GM23248 (cell line): ENCODE data around the gene JPH2. TPM values are rescaled to one million over a fixed set of nuclear protein-coding genes. Genes with fewer than 3 reads are reported as not detected.

Experiments used
- DNase-seq: peaks from one replicate; pipeline ENCODE4 v3.0.0-alpha.2; 2015
- H2AFZ ChIP-seq: fragments of 200-600 bp; sonication (generic); 2 replicates; pipeline ENCODE4 v1.6.1; 2016; ENCODE audit warnings: antibody characterized with exemption
- H3F3A ChIP-seq: fragments of 200-600 bp; sonication (generic); 2 replicates; pipeline ENCODE4 v1.6.1; 2016; ENCODE audit warnings: mild to moderate bottlenecking, antibody characterized with exemption, mixed run types; ENCODE audit not compliant: insufficient read depth
- H3K27ac ChIP-seq: fragments of 200-600 bp; sonication (generic); 2 replicates; pipeline ENCODE4 v1.5.1; 2016; ENCODE audit warnings: mild to moderate bottlenecking
- H3K27me3 ChIP-seq: fragments of 200-600 bp; sonication (generic); replicated peaks from 2 replicates; pipeline ENCODE4 v1.6.1; 2016; ENCODE audit warnings: mild to moderate bottlenecking; ENCODE audit not compliant: insufficient read depth
- H3K36me3 ChIP-seq: fragments of 200-600 bp; sonication (generic); 2 replicates; pipeline ENCODE4 v1.6.1; 2016; ENCODE audit warnings: low read depth, mild to moderate bottlenecking
- H3K4me1 ChIP-seq: fragments of 200-600 bp; sonication (generic); 2 replicates; pipeline ENCODE4 v1.6.1; 2016; ENCODE audit warnings: mild to moderate bottlenecking; ENCODE audit not compliant: insufficient read depth
- H3K4me2 ChIP-seq: fragments of 200-600 bp; sonication (generic); one replicate; pipeline ENCODE4 v1.6.1; 2016; ENCODE audit warnings: mild to moderate bottlenecking; ENCODE audit not compliant: unreplicated experiment
- H3K4me3 ChIP-seq: fragments of 200-600 bp; sonication (generic); 2 replicates; pipeline ENCODE4 v1.5.1; 2016; ENCODE audit warnings: mild to moderate bottlenecking
- H3K79me2 ChIP-seq: fragments of 200-600 bp; sonication (generic); 2 replicates; pipeline ENCODE4 v1.6.1; 2016; ENCODE audit warnings: mild to moderate bottlenecking; ENCODE audit not compliant: insufficient read depth
- H3K9ac ChIP-seq: fragments of 200-600 bp; sonication (generic); 2 replicates; pipeline ENCODE4 v1.6.1; 2016; ENCODE audit warnings: mild to moderate bottlenecking
- H3K9me2 ChIP-seq: fragments of 200-600 bp; sonication (generic); 2 replicates; pipeline ENCODE4 v1.6.1; 2016; ENCODE audit warnings: mixed run types, mild to moderate bottlenecking, moderate library complexity; ENCODE audit not compliant: insufficient read depth
- H3K9me3 ChIP-seq: fragments of 200-600 bp; sonication (generic); one replicate; pipeline ENCODE4 v1.6.1; 2017; ENCODE audit warnings: low read depth
- H4K20me1 ChIP-seq: fragments of 200-600 bp; sonication (generic); 2 replicates; pipeline ENCODE4 v1.6.0; 2016; ENCODE audit not compliant: insufficient read depth
- EZH2 ChIP-seq: fragments of 200-600 bp; sonication (generic); IDR thresholded peaks from 2 replicates; pipeline ENCODE4 v1.6.1; 2018; ENCODE audit warnings: antibody characterized with exemption, mild to moderate bottlenecking; ENCODE audit not compliant: insufficient read depth, poor library complexity, severe bottlenecking
- EZH2phosphoT487 ChIP-seq: fragments of 200-600 bp; sonication (generic); IDR thresholded peaks from 2 replicates; pipeline ENCODE4 v1.6.1; 2018; ENCODE audit warnings: antibody characterized with exemption, moderate library complexity, mild to moderate bottlenecking, low read depth; ENCODE audit not compliant: insufficient read depth
- WGBS, 2 experiments: methylation state at CpG; one replicate each; pipeline ENCODE4 v1.1.6; 2015 to 2017; ENCODE audit warnings: low lambda C conversion rate in 2 of 2, low coverage in 1 of 2; ENCODE audit errors: missing lambda C conversion rate in 2 of 2; 5-methylcytosine and 5-hydroxymethylcytosine counted together
- in situ Hi-C: fragments of 300-500 bp; cut with MboI; formaldehyde crosslinking; loops from 2 replicates; pipeline ENCODE4 v1.15.0; 2020
- polyA plus RNA-seq: library from polyadenylated mRNA; unstranded; fragments of >200 nt; fragmentation: Nextera tagmentation; extraction: Ambion mirVana; gene quantifications from 2 replicates; pipeline ENCODE4 v1.2.1, GENCODE V29; 2016
- total RNA-seq: library from RNA; depleted of rRNA; stranded (reverse); fragments of >200 nt; shearing (Covaris generic); gene quantifications from 2 replicates; pipeline ENCODE4 v1.2.3, GENCODE V29; 2014

JPH2 gene
- total and polyA plus RNA-seq, 2 experiments from 2014 or later: 1.8 to 9.7 TPM

DNA sequence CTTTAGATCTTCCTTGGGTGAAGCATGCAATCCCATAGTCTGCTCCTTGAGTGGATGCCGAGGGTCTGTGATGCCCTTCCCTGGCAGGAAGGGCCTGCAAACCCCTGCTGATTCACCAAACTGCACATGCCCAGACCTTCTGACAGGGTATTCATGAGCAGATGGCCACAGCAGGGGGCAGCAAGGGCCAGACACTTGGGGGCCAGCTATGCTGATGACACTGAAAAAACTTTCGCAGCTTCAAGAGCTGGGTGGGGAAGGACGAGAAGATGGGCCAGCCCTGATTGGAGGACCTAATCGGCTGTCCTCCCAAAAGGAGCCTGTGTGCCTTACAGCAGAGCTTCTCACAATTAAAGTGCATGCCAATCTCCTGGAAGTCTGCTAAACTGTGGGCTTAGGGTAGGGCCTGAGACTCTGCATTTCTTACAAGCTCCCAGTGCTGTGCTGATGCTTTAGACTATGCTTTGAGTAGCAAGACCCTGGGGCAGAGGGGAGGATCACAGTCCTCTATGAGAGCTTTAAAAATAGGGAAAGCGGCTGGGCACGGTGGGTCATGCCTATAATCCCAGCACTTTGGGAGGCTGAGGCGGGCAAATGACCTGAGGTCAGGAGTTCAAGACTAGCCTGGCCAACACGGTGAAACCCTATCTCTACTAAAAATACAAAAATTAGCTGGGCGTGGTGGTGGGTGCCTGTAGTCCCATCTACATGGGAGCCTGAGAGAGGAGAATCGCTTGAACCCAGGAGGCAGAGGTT, 44.9 kb upstream of the JPH2 start:
- H3K79me2 ChIP-seq: no peaks in the 10 kb centered on the region
- H3K9ac ChIP-seq: no peak overlapping the region
- H3K4me3 ChIP-seq: no peak overlapping the region
- H3K4me1 ChIP-seq: no peaks in the 10 kb centered on the region
- no peaks in the 10 kb centered on the region for H3K9me3 ChIP-seq
- no peaks in the 10 kb centered on the region for H3K27me3 ChIP-seq
- no peaks in the 10 kb centered on the region for H3F3A ChIP-seq
- no peaks in the 10 kb centered on the region for H3K9me2 ChIP-seq
- no peaks in the 10 kb centered on the region for H4K20me1 ChIP-seq
- DNase-seq: no peak
- H3K4me2 ChIP-seq: no peak overlapping the region
- in situ Hi-C loops: no loop called here
- TF ChIP-seq EZH2phosphoT487 (no peak), EZH2 (no peak)
- H3K36me3 ChIP-seq: no peaks in the 10 kb centered on the region
- 68 to 69% methylated on average over 10 of the region's 10 CpGs for WGBS, 2 experiments
- no peak overlapping the region for H2AFZ ChIP-seq
- no peak overlapping the region for H3K27ac ChIP-seq

GRCh38 chr20:44231193-44231592, 44.2 kb upstream of the JPH2 start:
- no peak overlapping the region for H3K27ac ChIP-seq
- TF ChIP-seq EZH2 (no peak), EZH2phosphoT487 (no peak)
- H3K9me2 ChIP-seq: no peaks in the 10 kb centered on the region
- H3K4me3 ChIP-seq: no peak overlapping the region
- H3K9me3 ChIP-seq: no peaks in the 10 kb centered on the region
- in situ Hi-C loops: no loop called here
- H4K20me1 ChIP-seq: no peaks in the 10 kb centered on the region
- WGBS, 2 experiments: 89 to 91% methylated on average over 7 of the region's 7 CpGs
- no peaks in the 10 kb centered on the region for H3K79me2 ChIP-seq
- no peak overlapping the region for H2AFZ ChIP-seq
- H3K9ac ChIP-seq: no peak overlapping the region
- H3K27me3 ChIP-seq: no peaks in the 10 kb centered on the region
- no peak for DNase-seq
- no peaks in the 10 kb centered on the region for H3K36me3 ChIP-seq
- H3K4me2 ChIP-seq: no peak overlapping the region
- H3F3A ChIP-seq: no peaks in the 10 kb centered on the region
- H3K4me1 ChIP-seq: no peaks in the 10 kb centered on the region

DNA sequence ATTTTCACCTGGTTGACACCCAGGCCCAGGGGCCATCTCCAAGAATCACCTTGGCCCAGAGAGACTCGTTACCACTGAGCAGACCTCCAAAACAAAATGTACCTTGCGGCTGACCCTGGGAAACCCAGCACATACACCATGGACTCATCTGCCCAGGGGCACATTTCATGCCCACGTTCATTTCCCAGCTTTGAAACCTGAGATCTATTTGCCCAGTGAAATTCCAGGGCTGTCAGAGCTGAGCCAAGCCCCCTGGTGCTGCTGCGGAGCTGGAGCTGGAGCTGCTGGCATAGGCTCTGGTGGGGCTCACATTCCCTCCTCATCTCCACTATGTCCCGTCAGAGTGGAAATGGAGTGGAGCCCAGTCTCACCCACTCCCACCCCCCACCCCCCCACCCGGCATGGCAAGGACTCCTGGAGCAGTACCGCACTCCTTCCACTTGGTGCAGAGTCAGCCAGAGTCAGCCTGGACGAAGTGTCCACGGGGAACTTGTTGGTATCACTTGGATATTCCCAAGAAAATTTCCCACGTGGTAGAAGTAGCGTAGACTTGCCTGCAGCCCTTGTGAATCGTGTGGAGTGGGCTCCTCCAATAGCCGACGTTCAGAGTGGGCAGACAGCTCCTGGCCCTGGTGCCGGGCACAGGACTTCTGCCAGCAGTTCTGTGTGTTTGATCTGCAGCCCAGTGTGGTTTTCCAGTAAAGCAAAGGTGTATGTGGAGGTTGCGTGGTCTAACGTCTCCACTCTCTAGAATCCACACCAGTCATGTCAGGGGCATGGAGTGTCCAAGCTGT, 41.7 kb upstream of the JPH2 start:
- Histone ChIP-seq H3K79me2 (no peaks in the 10 kb centered on the region), H3K4me2 (no peak overlapping the region), H3K36me3 (no peaks in the 10 kb centered on the region), H3F3A (no peaks in the 10 kb centered on the region), H2AFZ (no peak overlapping the region), H3K27me3 (no peaks in the 10 kb centered on the region), H3K9me3 (no peaks in the 10 kb centered on the region), H3K9me2 (no peaks in the 10 kb centered on the region), H3K4me3 (no peak overlapping the region), H4K20me1 (no peaks in the 10 kb centered on the region), H3K4me1 (no peaks in the 10 kb centered on the region), H3K27ac (no peak overlapping the region), H3K9ac (no peak overlapping the region)
- no peak for DNase-seq
- WGBS, 2 experiments: 66 to 71% methylated on average over 17 of the region's 17 CpGs
- in situ Hi-C loops: no loop called here
- no peak for TF ChIP-seq EZH2
- TF ChIP-seq EZH2phosphoT487: no peak

GRCh38 chr20:44224637-44225036, 37.6 kb upstream of the JPH2 start:
- Histone ChIP-seq H3F3A (no peaks in the 10 kb centered on the region), H3K9ac (no peak overlapping the region), H3K4me3 (no peak overlapping the region), H2AFZ (no peak overlapping the region), H3K4me1 (no peaks in the 10 kb centered on the region), H3K27me3 (no peaks in the 10 kb centered on the region), H3K79me2 (no peaks in the 10 kb centered on the region), H4K20me1 (no peaks in the 10 kb centered on the region), H3K9me3 (no peaks in the 10 kb centered on the region), H3K4me2 (no peak overlapping the region), H3K36me3 (no peaks in the 10 kb centered on the region), H3K9me2 (no peaks in the 10 kb centered on the region), H3K27ac (no peak overlapping the region)
- 70 to 78% methylated on average over 5 of the region's 5 CpGs for WGBS, 2 experiments
- no peak for DNase-seq
- TF ChIP-seq EZH2 (no peak), EZH2phosphoT487 (no peak)
- in situ Hi-C loops: loop anchor here (25.0 kb wide), 1 partner anchor 388 kb away; no protein-coding TSS in a partner anchor
